SK-N-SH (cell line): ENCODE data around the gene ITGBL1. TPM values are rescaled to one million over a fixed set of nuclear protein-coding genes. Genes with fewer than 3 reads are reported as not detected.

Experiments used
- CTCF ChIA-PET: fragments of 300-600, 350-600 bp; formaldehyde crosslinking; extraction: SDS; loops from one replicate; lab custom pipeline; 2021; lab: Yijun Ruan, JAX
- POLR2A ChIA-PET: fragments of 350-600 bp; sonication (Branson Sonifier 250); formaldehyde crosslinking; extraction: SDS; loops from one replicate; lab custom pipeline; 2020; ENCODE audit warnings: antibody characterized with exemption, inconsistent platforms; lab: Yijun Ruan, JAX
- DNase-seq: peaks from one replicate; pipeline ENCODE4 v3.0.0; 2012
- H2AFZ ChIP-seq: fragments of 200-600 bp; sonication (generic); 2 replicates; pipeline ENCODE4 v1.8.1; 2016; ENCODE audit warnings: antibody characterized with exemption, mild to moderate bottlenecking, low read depth
- H3F3A ChIP-seq: fragments of 200-600 bp; sonication (generic); replicated peaks from 2 replicates; pipeline ENCODE3; 2016; ENCODE audit warnings: antibody characterized with exemption, mild to moderate bottlenecking; ENCODE audit not compliant: insufficient read depth
- H3K27ac ChIP-seq, 2 experiments: fragments of 200-500 bp in 1 of 2; fragments of 200-600 bp in 1 of 2; sonication (Bioruptor generic) in 1 of 2; sonication (generic), shearing (Covaris generic) in 1 of 2; 2 replicates each; pipeline versions ENCODE4 v1.5.1 to v1.6.1; 2014 to 2016; ENCODE audit warnings: low read depth in 2 of 2, inconsistent platforms in 1 of 2, low read length in 1 of 2, mild to moderate bottlenecking in 1 of 2, mixed read lengths in 1 of 2
- H3K27me3 ChIP-seq: fragments of 200-600 bp; sonication (generic), shearing (Covaris generic); 2 replicates; pipeline ENCODE4 v1.6.1; 2016; ENCODE audit warnings: mixed run types; ENCODE audit not compliant: insufficient read depth
- H3K36me3 ChIP-seq, 2 experiments: fragments of 200-500 bp in 1 of 2; fragments of 200-600 bp in 1 of 2; sonication (Bioruptor generic) in 1 of 2; sonication (generic) in 1 of 2; replicated peaks in 1 of 2; 2 replicates each; pipeline versions ENCODE3 to v1.5.1; 2014 to 2016; ENCODE audit warnings: low read length in 1 of 2, mild to moderate bottlenecking in 1 of 2; ENCODE audit not compliant: insufficient read depth in 2 of 2, control insufficient read depth in 1 of 2
- H3K4me1 ChIP-seq, 2 experiments: fragments of 200-500 bp in 1 of 2; fragments of 200-600 bp in 1 of 2; sonication (Bioruptor generic) in 1 of 2; sonication (generic), shearing (Covaris generic) in 1 of 2; 2 replicates each; pipeline versions ENCODE4 v1.5.1 to v1.6.1; 2014 to 2016; ENCODE audit warnings: low read depth in 1 of 2, low read length in 1 of 2, mixed run types in 1 of 2; ENCODE audit not compliant: insufficient read depth in 2 of 2, control insufficient read depth in 1 of 2
- H3K4me2 ChIP-seq: fragments of 200-600 bp; sonication (generic), shearing (Covaris generic); 2 replicates; pipeline ENCODE4 v1.6.1; 2017; ENCODE audit warnings: mixed run types
- H3K4me3 ChIP-seq, 2 experiments: fragments of 200-500 bp in 1 of 2; fragments of 200-600 bp in 1 of 2; sonication (Bioruptor generic) in 1 of 2; sonication (generic), shearing (Covaris generic) in 1 of 2; 2 replicates each; pipeline versions ENCODE4 v1.5.1 to v1.8.1; 2014 to 2016; ENCODE audit warnings: low read depth in 2 of 2, inconsistent platforms in 1 of 2, low read length in 1 of 2, mild to moderate bottlenecking in 1 of 2, mixed read lengths in 1 of 2, moderate library complexity in 1 of 2
- H3K79me2 ChIP-seq: fragments of 200-600 bp; sonication (generic); 2 replicates; pipeline ENCODE4 v1.8.1; 2017; ENCODE audit warnings: mild to moderate bottlenecking; ENCODE audit not compliant: insufficient read depth
- H3K9ac ChIP-seq: fragments of 200-600 bp; sonication (generic); 2 replicates; pipeline ENCODE4 v1.6.1; 2017; ENCODE audit warnings: mixed run types
- H3K9me2 ChIP-seq: fragments of 200-600 bp; sonication (generic); 2 replicates; pipeline ENCODE4 v1.6.1; 2017; ENCODE audit warnings: mixed run types
- H3K9me3 ChIP-seq: fragments of 200-600 bp; sonication (generic); 2 replicates; pipeline ENCODE4 v1.6.1; 2017; ENCODE audit warnings: mixed run types, mild to moderate bottlenecking, moderate library complexity
- H4K20me1 ChIP-seq: fragments of 200-600 bp; sonication (generic); 2 replicates; pipeline ENCODE4 v1.6.1; 2017; ENCODE audit warnings: mild to moderate bottlenecking, mixed run types; ENCODE audit not compliant: insufficient read depth
- CHD2 ChIP-seq: fragments of 150-350 bp; IDR thresholded peaks from 2 replicates; pipeline ENCODE4 v1.6.1; 2018; ENCODE audit warnings: low read length; ENCODE audit not compliant: partially characterized antibody
- ELF1 ChIP-seq: IDR thresholded peaks from 2 replicates; pipeline ENCODE4 v1.4.0; 2012
- EZH2phosphoT487 ChIP-seq: fragments of 200-600 bp; sonication (generic); IDR thresholded peaks from 2 replicates; pipeline ENCODE4 v1.6.1; 2017; ENCODE audit warnings: low read depth, mixed run types, mild to moderate bottlenecking, antibody characterized with exemption, moderate library complexity, borderline replicate concordance
- FOSL2 ChIP-seq: IDR thresholded peaks from 2 replicates; pipeline ENCODE4 v1.4.0; 2012; ENCODE audit warnings: low read depth, mild to moderate bottlenecking, moderate library complexity, borderline replicate concordance
- FOXJ3 ChIP-seq: sonication (generic); formaldehyde crosslinking; IDR thresholded peaks from 2 replicates; pipeline ENCODE4 v1.5.1; 2020; ENCODE audit warnings: mild to moderate bottlenecking, missing genetic modification reagents
- FOXM1 ChIP-seq: IDR thresholded peaks from 2 replicates; pipeline ENCODE4 v1.4.0; 2012; ENCODE audit warnings: low read depth, mild to moderate bottlenecking
- GATA2 ChIP-seq: sonication (generic); formaldehyde crosslinking; IDR thresholded peaks from 2 replicates; pipeline ENCODE4 v1.5.0; 2020; ENCODE audit warnings: mild to moderate bottlenecking, missing genetic modification reagents
- JUND ChIP-seq: IDR thresholded peaks from 2 replicates; pipeline ENCODE4 v1.4.0; 2012
- MEF2A ChIP-seq: IDR thresholded peaks from 2 replicates; pipeline ENCODE4 v1.4.0; 2012; ENCODE audit warnings: low read depth, borderline replicate concordance
- MXI1 ChIP-seq: IDR thresholded peaks from 2 replicates; pipeline ENCODE4 v1.6.1; 2012; ENCODE audit warnings: mild to moderate bottlenecking, low read depth, low read length, improper control_type of control experiment
- NFIC ChIP-seq: IDR thresholded peaks from 2 replicates; pipeline ENCODE4 v1.4.0; 2012; ENCODE audit warnings: borderline replicate concordance
- NRF1 ChIP-seq: IDR thresholded peaks from 2 replicates; pipeline ENCODE4 v1.6.1; 2012; ENCODE audit warnings: low read depth, mild to moderate bottlenecking, low read length
- RAD21 ChIP-seq: IDR thresholded peaks from 2 replicates; pipeline ENCODE4 v1.6.1; 2012; ENCODE audit warnings: mild to moderate bottlenecking, low read length
- RCOR1 ChIP-seq: fragments of 150-350 bp; IDR thresholded peaks from 2 replicates; pipeline ENCODE4 v1.6.1; 2017; ENCODE audit warnings: antibody characterized with exemption, low read length
- SIN3A ChIP-seq: IDR thresholded peaks from 2 replicates; pipeline ENCODE4 v1.6.1; 2012; ENCODE audit warnings: low read depth, mild to moderate bottlenecking, low read length, moderate library complexity, borderline replicate concordance
- YY1 ChIP-seq: IDR thresholded peaks from 2 replicates; pipeline ENCODE4 v1.4.0; 2012; ENCODE audit warnings: low read depth, mild to moderate bottlenecking
- WGBS: methylation state at CpG from one replicate; pipeline ENCODE4 v1.1.6; 2017; ENCODE audit warnings: low lambda C conversion rate; 5-methylcytosine and 5-hydroxymethylcytosine counted together
- polyA plus RNA-seq, 3 experiments: library from polyadenylated mRNA; depleted of rRNA; stranded (reverse); fragments of >200 nt; gene quantifications; 2 replicates each; pipeline ENCODE4 v1.2.3, GENCODE V29; 2012
- TF ChIP-seq, protein P1 (sequence below): fragments of 150-350 bp; IDR thresholded peaks from 2 replicates; pipeline ENCODE4 v1.6.1; 2016; ENCODE audit warnings: mild to moderate bottlenecking, low read depth, low read length
- TF ChIP-seq, protein P2 (sequence below): IDR thresholded peaks from 2 replicates; pipeline ENCODE4 v1.4.0; 2012; ENCODE audit warnings: low read depth, borderline replicate concordance
- TF ChIP-seq, protein P3 (sequence below): IDR thresholded peaks from 2 replicates; pipeline ENCODE4 v1.4.0; 2012; ENCODE audit warnings: low read depth
- TF ChIP-seq, protein P4 (sequence below): IDR thresholded peaks from 2 replicates; pipeline ENCODE4 v1.4.0; 2012; ENCODE audit warnings: low read depth, borderline replicate concordance

ITGBL1 gene
- polyA plus RNA-seq, 1 of the 3 experiments (the other 2 are of a cell fraction): 78.7 TPM

DNA sequence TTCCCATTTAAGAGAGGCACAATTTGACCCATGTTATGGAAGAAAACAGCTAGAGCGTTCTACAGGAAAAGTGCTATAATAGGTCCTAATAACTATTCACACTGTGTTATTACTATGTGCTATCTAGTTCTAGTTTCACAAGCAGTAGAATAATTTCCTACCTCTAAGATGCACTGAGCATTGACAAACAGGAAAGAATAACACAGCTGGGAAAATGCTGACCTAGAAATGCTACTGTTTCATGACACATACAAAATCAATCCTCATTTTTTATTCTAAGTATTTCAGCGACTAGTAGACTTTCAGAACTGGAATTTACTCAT lies 259.5 kb downstream of the ITGBL1 start:
- Histone ChIP-seq H4K20me1 (no peaks in the 10 kb centered on the region), H3K4me3 (no peak overlapping the region), H3K9me3 (no peaks in the 10 kb centered on the region), H3K27ac (no peak overlapping the region), H3K4me2 (no peak overlapping the region), H3K9me2 (no peaks in the 10 kb centered on the region), H3K27me3 (no peaks in the 10 kb centered on the region), H3F3A (no peaks in the 10 kb centered on the region), H3K36me3 (peaks cover 39 to 79% of the 10 kb centered on the region in 2 experiments), H2AFZ (no peak overlapping the region), H3K79me2 (no peaks in the 10 kb centered on the region), H3K4me1 (no peaks in the 10 kb centered on the region), H3K9ac (no peak overlapping the region)
- 90% methylated on average over 2 of the region's 2 CpGs for whole genome bisulfite sequencing
- no peak for DNase-seq
- TF ChIP-seq SIN3A: no peak
- TF ChIP-seq FOXM1: no peak
- TF ChIP-seq ELF1: no peak
- no peak for TF ChIP-seq NFIC
- no peak for TF ChIP-seq FOSL2
- POLR2A ChIA-PET: no interaction called here
- CTCF ChIA-PET: interaction anchor here (1.3 kb wide), 1 partner anchor 11 kb away, joined by 3 read pairs; no protein-coding TSS in a partner anchor

DNA sequence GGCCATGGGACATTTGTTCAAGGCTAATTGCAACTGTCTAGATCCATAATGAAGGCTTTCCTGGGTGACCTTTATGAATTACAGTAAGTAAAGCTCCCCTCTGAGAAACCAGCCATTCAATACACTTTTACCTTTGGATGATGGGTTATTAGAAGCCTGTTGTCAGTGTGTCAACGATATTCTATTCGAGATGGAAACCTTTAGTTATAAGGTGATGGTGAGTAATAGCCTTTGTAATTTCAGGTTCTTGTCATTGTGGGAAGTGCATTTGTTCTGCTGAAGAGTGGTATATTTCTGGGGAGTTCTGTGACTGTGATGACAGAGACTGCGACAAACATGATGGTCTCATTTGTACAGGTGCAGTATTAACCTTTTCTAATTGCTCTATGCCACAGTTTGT lies 261.7 kb downstream of the ITGBL1 start:
- WGBS: 84% methylated on average over 3 of the region's 3 CpGs
- Histone ChIP-seq H4K20me1 (no peaks in the 10 kb centered on the region), H3K36me3 (peaks cover 39 to 80% of the 10 kb centered on the region in 2 experiments), H2AFZ (no peak overlapping the region)
- POLR2A ChIA-PET: no interaction called here
- TF ChIP-seq NRF1 (no peak), NFIC (no peak), JUND (no peak)
- TF ChIP-seq, protein P1, sequence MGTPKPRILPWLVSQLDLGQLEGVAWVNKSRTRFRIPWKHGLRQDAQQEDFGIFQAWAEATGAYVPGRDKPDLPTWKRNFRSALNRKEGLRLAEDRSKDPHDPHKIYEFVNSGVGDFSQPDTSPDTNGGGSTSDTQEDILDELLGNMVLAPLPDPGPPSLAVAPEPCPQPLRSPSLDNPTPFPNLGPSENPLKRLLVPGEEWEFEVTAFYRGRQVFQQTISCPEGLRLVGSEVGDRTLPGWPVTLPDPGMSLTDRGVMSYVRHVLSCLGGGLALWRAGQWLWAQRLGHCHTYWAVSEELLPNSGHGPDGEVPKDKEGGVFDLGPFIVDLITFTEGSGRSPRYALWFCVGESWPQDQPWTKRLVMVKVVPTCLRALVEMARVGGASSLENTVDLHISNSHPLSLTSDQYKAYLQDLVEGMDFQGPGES: no peak
- TF ChIP-seq, protein P2, sequence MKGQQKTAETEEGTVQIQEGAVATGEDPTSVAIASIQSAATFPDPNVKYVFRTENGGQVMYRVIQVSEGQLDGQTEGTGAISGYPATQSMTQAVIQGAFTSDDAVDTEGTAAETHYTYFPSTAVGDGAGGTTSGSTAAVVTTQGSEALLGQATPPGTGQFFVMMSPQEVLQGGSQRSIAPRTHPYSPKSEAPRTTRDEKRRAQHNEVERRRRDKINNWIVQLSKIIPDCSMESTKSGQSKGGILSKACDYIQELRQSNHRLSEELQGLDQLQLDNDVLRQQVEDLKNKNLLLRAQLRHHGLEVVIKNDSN: no peak
- TF ChIP-seq, all 33 proteins: peak for 0
- CTCF ChIA-PET: no interaction called here
- H3K9me2 ChIP-seq: no peaks in the 10 kb centered on the region
- no peaks in the 10 kb centered on the region for H3K4me1 ChIP-seq
- H3F3A ChIP-seq: no peaks in the 10 kb centered on the region
- no peak for DNase-seq
- H3K27ac ChIP-seq: no peak overlapping the region
- H3K27me3 ChIP-seq: no peaks in the 10 kb centered on the region
- H3K4me3 ChIP-seq: no peak overlapping the region
- no peak overlapping the region for H3K9ac ChIP-seq
- no peaks in the 10 kb centered on the region for H3K9me3 ChIP-seq
- H3K4me2 ChIP-seq: no peak overlapping the region
- no peaks in the 10 kb centered on the region for H3K79me2 ChIP-seq

DNA sequence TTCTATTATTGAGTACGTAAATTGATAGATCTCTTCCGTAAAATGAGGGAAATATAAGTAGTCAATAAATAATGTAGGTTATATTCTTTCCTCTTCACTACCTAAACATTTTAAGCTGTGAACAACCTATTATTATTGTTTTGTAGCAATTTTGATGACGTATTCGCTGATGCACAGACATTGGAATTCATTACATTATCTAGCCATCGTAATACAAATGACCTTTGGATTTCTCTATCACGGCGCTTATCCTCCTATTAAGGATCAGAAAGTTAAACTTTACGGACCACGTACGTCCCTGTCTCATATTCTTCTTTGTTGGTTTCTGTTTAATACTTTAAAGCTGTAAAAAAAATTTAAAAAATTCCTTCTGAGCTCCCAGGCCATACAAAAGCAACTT lies 264.9 kb downstream of the ITGBL1 start:
- Histone ChIP-seq H3K4me3 (no peak overlapping the region), H3K27me3 (no peaks in the 10 kb centered on the region), H4K20me1 (no peaks in the 10 kb centered on the region), H3K4me2 (no peak overlapping the region), H3K79me2 (no peaks in the 10 kb centered on the region), H3K4me1 (no peaks in the 10 kb centered on the region), H3K9ac (no peak overlapping the region), H3K27ac (no peak overlapping the region), H3F3A (no peaks in the 10 kb centered on the region), H3K9me2 (no peaks in the 10 kb centered on the region), H3K9me3 (no peaks in the 10 kb centered on the region), H2AFZ (no peak overlapping the region), H3K36me3 (peaks cover 49 to 84% of the 10 kb centered on the region in 2 experiments)
- DNase-seq: no peak
- CTCF ChIA-PET: interaction anchor here (0.6 kb wide), 1 partner anchor 221 kb away, joined by 3 read pairs; no protein-coding TSS in a partner anchor
- WGBS: 97% methylated on average over 10 of the region's 10 CpGs
- POLR2A ChIA-PET: no interaction called here
- TF ChIP-seq RCOR1: no peak
- TF ChIP-seq GATA2 (CRISPR knock-in tag): no peak
- no peak for TF ChIP-seq ELF1
- no peak for TF ChIP-seq MXI1
- TF ChIP-seq, protein P3, sequence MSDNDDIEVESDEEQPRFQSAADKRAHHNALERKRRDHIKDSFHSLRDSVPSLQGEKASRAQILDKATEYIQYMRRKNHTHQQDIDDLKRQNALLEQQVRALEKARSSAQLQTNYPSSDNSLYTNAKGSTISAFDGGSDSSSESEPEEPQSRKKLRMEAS: no peak
- no peak for TF ChIP-seq MEF2A
- TF ChIP-seq CHD2: no peak
- no peak for TF ChIP-seq YY1
- no peak for TF ChIP-seq EZH2phosphoT487
- TF ChIP-seq FOXJ3 (CRISPR knock-in tag): no peak
- TF ChIP-seq, protein P4, sequence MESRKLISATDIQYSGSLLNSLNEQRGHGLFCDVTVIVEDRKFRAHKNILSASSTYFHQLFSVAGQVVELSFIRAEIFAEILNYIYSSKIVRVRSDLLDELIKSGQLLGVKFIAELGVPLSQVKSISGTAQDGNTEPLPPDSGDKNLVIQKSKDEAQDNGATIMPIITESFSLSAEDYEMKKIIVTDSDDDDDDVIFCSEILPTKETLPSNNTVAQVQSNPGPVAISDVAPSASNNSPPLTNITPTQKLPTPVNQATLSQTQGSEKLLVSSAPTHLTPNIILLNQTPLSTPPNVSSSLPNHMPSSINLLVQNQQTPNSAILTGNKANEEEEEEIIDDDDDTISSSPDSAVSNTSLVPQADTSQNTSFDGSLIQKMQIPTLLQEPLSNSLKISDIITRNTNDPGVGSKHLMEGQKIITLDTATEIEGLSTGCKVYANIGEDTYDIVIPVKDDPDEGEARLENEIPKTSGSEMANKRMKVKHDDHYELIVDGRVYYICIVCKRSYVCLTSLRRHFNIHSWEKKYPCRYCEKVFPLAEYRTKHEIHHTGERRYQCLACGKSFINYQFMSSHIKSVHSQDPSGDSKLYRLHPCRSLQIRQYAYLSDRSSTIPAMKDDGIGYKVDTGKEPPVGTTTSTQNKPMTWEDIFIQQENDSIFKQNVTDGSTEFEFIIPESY: no peak
- TF ChIP-seq RAD21: no peak
